Ecto neural progenitor cell (in vitro differentiated cells): ENCODE results near the gene LEKR1.
"Not testable (repeated sequence)": the region's sequence is repeated elsewhere in the genome, so short reads cannot be mapped to it uniquely, and the experiment has no call there.

Source experiments
- DNase-seq: peaks from one replicate; pipeline ENCODE4 v3.0.0-alpha.2; 2018; ENCODE audit warnings: low spot score

The LEKR1 gene

DNA sequence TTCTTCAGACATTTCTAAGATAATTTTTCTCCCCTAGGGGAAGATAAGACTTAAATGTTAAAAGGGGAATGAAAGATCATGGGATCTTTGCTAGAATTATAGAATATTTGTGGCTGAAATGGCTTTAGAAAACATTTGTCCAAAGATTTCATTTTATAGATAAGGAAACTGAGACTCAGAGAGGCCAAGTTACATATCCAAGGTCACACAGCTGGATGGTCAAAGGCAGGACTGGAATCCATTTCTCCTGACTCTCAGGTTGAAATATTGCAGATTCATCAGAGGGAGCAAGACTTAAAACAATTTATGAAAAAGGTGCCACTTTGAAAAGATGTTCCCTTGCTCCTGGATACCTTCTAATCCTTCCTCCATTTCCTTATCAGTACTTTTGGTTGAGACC is 19.5 kb upstream of the LEKR1 start:
- no peak for DNase-seq

DNA sequence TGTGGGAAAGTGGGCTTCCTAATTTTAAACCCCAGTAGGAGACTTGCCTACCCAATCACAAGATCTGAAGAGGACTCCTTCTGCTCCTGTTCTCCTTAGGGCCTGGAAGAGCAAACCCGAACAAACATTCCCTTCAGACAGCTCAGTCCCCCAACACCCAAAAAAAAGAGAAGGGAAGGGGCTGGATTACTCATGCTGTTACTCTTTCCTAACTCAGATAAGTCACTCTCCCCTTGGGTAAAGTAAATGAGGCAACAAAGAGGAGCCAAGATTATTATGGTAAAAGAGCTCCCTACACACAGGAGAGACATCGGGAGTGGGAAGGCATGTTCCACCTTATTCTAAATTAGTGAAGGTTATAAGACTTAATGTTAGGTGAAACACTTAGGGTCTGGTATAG is 18.1 kb upstream of the LEKR1 start:
- no peak for DNase-seq

- DNase-seq, result no peak
Observed at GRCh38 chr3:156811089-156811862, 14.9 kb upstream of the LEKR1 start.

- no peak for DNase-seq
Observed at GRCh38 chr3:156812521-156813335, 13.4 kb upstream of the LEKR1 start.

GRCh38 chr3:156814295-156814694 is 11.9 kb upstream of the LEKR1 start:
- DNase-seq, result no peak

DNA sequence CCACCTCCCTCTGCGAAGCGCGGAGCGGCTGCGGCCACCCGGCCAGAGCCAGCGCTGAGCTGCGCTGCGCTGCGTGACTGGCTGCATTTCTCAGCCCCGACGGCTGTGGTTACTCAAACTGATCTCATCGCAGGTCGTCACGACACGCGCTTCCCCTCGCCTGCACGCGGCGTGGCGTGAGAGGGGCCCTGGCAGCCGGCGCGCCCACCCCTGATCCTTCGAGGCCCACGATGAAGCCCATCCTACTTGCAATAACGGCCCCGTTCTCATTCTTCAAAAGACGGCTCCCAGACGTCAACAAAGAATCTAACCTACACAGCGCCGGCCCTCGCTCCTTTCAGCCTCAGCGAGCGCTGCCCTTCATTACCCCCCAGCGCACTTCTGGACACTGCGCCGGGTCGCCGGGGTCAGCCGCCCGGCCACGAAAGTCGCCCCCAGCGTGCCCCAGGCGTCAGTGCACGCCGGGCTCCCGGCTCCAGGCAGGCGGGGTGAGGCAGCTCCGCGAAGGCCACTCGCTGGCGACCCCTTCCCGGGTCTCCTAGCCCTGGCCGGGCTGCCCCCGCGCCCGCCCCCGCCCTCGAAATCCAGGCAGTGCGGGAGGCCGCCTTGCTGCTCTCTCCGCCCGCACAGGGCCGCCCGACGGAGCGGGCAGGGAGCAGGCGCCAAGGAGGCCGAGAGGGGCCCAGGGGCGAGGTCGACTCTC is 9.9 kb upstream of the LEKR1 start:
- no peak for DNase-seq

GRCh38 chr3:156816794-156817645 is 9.1 kb upstream of the LEKR1 start:
- peak; percentile 90 for DNase-seq

DNA sequence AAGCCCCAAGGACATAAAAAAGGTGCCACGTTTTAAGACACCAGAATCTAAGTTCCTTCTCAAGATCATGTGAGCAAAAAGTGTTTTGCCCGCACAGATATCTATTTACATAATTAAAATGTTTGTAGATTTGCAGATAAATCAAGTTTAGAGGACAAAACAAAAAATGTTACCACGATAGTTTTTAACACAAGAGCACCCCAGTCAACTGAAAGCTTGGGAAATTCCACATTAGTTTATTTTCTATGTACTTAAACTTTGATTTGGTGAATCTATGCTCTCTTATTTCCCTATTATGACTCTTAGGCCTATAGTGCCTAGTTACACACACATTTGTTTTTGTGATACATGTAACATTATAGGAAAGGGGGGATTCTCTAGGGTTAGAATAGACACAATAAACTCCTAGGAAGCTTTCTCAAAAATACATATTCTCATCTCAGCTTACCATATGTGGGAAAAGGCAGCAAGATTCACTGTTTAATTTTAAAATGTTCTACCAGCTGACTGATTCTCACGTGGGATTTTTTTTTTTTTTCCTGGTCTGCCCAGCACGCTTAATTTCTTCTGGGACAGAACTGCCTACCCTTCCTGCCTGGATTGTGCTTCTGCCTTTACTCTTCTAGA is 8.4 kb upstream of the LEKR1 start:
- DNase-seq, result no peak

DNA sequence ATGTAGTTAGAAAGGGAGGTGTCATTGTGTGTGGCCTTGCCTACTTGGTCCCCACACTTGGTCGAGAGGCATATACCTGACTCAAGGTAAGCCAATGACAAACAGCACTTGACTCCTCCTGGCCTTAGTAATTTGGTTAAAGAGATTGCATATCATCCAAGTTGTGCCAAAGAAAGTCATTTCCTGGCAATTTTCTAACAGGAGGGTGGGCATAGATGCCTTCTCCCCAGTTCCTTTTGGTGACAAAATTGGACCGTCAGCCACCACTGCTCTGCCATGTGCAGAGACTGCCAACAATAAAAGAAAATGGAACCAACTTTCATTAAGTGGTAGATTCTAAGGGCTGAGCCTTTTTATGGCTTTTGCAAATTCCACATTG is 7.9 kb upstream of the LEKR1 start:
- no peak for DNase-seq

DNA sequence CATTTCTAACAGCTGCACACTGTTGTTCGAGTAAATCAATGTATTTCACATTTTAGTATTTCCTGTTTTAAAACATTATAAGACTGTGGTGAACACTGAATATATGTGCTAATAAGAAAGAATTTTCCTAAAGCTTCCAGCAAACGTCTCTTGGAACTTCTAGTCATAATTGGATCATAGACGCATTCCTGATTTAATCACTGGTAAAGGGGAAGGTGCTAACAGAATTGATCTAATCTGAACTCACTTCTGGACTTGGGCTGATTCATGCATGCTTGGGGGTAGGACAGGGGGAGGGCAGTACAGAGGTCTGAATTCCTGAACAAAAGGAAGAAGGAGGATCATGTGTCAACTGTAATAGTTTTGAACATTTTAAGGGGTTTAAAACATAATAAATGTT is 7.3 kb upstream of the LEKR1 start:
- DNase-seq, result no peak

GRCh38 chr3:156819842-156820691 is 6.1 kb upstream of the LEKR1 start:
- DNase-seq, result no peak

DNA sequence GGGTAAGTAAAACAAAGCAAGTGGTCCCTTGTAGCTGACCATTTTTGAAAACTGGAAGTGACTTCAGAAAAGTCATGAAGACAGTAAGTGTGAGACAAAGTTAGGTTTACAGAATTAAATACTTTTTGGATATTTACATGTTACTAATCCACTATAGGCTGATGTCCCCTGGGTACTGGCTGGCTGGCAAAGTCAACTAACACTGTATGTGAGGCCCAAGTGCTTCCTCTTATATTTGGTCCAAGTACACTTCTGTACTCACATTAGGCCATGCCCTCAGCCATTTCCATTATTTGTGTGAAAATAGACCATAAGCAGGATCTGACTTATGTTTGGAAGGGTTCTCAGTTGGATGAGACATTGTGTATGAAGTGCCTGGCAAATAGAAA is 5.5 kb upstream of the LEKR1 start:
- DNase-seq, result no peak

DNA sequence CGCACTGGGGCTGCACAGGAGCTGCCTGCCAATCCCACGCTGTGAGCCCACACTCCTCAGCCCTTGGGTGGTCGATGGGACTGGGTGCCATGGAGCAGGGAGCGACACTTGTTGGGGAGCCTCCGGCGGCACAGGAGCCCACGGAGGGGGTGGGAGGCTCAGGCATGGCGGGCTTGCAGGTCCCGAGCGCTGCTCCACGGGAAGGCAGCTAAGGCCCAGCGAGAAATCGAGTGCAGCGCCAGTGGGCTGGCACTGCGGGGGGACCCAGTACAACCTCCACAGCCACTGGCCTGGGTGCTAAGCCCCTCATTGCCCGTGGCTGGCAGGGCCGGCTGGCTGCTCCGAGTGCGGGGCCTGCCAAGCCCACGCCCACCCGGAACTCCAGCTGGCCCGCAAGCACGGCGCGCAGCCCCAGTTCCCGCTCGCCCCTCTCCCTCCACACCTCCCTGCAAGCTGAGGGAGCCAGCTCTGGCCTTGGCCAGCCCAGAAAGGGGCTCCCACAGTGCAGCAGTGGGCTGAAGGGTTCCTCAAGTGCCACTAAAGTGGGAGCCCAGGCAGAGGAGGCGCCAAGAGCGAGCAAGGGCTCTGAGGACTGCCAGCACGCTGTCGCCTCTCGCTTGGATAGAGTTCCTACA is 3.4 kb upstream of the LEKR1 start:
- not testable (repeated sequence) for DNase-seq

DNA sequence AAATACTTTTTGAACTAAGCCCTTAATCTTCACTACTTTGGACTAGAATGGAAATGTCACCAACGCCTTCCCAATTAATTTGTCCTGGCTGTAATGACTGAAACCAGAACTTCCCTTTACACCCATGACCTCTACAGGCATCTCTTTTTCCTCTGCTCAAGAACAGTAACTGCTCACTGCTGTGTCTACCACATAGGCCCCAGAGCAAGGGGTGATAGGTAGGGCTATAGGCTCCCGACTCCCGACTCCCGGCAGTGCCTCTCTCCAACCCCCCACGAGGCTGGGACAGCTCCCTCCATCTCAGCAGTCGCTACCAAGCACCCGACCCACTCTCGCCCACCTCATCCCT is 384 bp upstream of the LEKR1 start:
- DNase-seq, result no peak

DNA sequence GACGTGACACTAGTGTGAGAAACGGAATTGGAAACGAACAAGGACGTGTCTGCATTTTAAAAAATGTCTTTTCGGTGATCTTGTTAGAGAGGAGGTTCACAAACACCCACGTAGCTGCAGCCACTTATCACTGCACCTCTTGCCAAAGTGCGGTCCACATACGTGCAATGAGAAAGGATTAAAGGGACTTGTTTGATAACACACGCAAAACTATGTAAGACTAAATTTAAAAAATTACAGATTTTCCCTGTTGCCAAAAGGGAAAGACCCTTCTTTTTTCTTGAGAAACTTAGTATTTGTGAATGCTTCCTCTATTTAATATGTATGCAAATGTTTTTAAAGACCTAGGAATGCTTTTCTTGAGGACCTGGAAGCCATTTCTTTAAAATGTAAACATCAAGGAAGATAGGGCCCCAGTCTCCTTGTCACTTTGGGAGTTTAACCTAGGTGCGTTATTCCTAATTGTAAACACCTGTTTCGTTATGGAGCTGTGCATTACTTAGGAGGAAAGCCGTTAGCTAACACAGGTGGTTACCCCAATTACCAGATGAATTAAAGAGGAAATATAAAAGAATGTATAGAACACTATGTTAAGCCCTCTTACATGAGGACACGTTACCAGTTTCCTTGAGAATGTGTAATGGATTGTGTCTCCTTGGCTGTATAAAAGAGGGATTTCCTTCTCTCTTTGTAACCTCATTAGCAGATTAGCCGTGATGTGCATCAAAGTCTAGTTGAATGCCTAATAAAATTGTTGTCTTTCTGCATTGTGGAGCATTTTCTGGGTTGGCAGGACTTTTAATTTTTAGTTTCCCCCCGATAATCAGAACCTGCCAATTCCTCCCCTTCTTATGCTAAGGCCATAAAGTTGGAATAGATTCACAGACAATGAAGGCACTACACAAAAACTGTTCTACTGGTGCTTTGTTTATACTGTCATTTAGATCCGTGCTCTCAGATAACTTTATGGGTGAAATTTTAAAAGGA is 1.0 kb downstream of the LEKR1 start:
- DNase-seq, result no peak

GRCh38 chr3:156831006-156831405 is 4.9 kb downstream of the LEKR1 start:
- no peak for DNase-seq

DNA sequence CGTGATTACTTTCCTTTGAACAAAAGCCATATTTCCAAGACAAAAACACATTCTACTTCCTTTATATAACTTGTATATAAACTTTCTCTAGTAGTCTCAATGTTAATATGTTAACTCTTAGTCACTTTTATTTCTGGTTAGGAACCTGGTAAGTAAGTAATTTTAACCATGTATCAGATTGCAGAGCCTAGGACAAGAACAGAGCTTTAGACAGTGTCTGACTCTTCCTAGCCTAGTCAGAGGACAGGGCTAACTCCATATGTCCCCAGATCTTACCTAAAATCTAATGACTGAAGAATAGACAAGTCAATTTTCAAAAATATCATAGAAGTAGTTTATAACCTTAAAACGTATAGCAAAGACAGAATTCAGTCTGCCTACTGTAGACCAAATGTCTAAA is 8.3 kb downstream of the LEKR1 start:
- DNase-seq, result no peak

GRCh38 chr3:156834962-156835535 is 8.9 kb downstream of the LEKR1 start:
- no peak for DNase-seq

DNA sequence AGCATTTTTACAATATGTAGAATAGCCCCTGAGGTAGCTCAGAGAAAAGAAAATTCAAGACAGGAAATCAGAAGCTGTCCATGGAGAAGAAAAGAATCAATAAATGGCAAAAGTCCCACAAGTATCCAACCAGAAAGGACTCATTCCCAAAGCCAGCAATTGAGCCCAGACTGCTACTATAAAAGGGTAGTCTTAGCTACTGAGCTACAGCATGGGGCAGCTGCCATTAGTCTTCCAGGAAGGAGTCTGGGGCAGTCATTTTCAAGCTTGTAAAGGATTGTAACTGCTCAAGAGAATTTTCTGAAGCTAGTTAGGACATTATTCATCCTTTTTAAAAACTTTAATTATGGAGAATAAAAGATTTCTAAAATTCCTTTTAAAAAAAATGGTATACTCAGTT is 10.5 kb downstream of the LEKR1 start:
- DNase-seq, result no peak
